Non-pigmented ciliary epithelial cell (primary cell): ENCODE results near the gene CREBBP.

Experiments
- DNase-seq: peaks from one replicate; pipeline ENCODE4 v3.0.0-alpha.2; 2010; ENCODE audit warnings: low read depth

CREBBP gene

DNA sequence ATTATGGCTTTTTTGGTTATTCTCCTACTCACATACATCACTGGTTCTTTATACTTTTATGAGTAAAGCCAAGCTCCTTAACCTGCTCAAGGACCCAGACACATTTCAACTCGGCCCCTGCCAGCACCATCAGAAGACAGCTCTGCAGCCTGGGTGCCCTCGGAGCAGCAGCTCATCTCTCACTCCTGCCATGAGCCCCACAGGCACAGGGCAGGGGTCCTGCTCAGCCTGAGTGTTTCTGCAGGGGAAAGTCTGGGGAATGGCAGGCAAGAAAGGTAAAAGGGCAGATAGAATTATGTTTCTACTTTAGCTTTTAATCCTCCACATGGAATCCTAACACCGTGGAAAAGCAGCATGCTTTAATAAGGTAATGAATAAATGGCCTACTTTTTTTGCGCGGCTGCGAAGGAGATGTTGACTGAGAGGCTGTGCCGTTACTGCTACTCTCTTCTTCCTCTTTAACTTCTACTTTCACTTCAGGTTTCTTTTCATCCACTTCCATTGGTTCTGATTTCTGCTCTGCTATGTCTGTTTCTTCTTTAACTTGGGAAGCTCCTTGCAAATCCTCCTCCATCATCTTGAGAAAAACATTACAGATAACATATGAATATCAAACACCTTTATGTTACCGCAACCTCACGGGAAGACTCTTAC is 113.1 kb downstream of the CREBBP start:
- DNase-seq, result no peak

DNA sequence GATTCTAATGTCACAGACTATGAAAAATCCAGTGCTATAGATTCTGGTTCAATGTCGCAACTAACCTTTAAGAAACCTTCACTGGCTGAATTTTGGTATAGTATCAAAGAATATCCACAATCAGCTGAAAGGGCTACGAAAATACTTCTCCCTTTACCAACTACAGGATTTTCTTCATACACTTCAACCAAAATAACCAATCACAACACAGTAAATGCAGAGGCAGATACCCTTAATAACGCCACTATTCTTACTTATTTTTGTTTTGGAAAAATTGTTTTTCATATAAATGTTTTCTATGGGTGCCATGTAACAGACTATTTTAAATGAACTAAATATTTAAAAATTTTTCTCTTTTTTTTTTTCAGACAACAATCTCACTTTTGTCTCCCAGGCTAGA is 114.3 kb downstream of the CREBBP start:
- no peak for DNase-seq

GRCh38 chr16:3764409-3764808 is 116.1 kb downstream of the CREBBP start:
- no peak for DNase-seq

GRCh38 chr16:3762107-3762750 is 118.3 kb downstream of the CREBBP start:
- DNase-seq, result no peak

DNA sequence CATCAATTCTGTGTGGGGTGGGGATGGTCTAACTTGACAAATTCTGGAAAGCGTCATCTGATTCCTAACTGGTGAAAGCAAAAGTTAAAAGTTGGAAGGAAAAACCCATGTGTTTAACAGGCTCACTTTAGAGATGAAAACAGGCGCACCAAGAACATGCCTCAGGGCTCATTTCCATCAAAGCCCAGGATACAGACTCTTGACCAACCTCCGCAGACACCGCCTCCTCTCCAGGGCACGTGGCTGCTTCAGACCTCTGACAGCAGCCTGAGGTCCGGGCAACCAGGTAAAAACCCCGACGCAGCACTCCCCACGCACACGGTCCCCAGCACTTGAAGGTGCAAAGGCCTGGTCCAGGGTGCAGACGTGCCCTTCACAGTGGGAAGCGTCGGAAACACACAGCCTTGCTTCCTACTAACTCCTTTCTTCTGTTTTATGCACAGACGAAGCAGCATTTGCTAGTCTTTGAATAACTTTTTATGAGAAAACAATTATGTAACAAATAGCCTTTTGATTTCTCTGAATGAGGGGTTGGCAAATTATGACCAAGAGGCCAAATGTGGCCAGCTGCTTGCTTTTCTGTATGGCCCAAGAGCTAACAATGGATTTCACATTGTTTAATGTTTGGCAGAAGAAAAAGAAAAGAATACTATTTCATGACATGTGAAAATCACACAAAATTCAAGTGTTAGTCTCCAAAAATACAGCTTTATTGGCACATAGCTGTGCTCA is 119.0 kb downstream of the CREBBP start:
- no peak for DNase-seq

DNA sequence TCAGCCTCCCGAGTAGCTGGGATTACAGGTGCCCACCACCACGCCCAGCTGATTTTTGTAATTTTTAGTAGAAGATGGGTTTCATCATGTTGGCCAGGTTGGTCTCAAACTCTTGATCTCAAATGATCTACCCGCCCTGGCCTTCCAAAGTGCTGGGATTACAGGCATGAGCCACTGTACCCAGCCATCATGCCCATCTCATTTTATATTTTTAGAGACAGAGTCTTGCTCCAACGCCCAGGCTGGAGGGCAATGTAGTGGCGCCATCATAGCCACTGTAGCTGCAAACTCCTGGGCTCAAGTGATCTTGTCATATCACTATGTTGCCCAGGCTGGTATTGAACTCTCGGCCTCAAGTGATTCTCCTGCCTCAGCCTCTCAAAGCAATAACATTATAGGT is 120.0 kb downstream of the CREBBP start:
- DNase-seq, result no peak

GRCh38 chr16:3759736-3760135 is 120.8 kb downstream of the CREBBP start:
- no peak for DNase-seq

DNA sequence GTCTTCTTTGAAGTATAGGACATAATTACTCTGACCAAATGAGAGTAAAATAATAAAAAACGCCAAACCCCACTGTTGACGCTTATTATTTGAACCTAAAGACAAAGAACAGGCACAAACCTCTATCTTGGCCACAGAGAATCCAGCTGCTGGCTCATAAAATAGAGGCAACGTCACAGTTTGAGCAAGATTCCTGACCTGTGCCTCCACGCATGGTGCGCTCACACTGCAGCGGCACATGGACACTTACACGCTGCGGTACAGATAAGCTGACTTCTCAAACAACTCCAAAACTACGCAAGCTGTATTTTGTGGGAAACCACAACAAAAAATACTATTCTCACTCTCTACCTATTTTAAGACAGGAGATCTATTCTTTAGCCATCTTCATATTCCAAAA is 124.4 kb downstream of the CREBBP start:
- DNase-seq, result no peak

GRCh38 chr16:3755249-3755648 is 125.3 kb downstream of the CREBBP start:
- DNase-seq, result no peak

DNA sequence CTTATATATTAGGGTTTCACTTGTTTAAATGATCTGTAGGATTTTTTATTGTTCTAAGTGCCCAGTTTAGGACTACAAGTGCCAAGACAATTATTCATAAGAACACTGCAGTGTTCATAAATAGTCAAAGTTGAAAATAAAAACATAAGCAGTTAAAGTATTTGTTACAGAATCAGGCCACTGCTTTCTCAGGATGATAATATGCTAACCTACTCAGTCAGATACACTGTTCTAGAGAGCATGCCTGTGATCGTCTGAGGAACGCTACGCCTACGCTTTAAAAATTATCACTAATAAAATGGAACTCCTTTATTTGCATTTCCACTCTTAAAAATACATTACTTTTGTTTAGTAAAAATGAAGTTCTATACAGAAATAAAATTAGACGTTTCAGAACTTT is 125.7 kb downstream of the CREBBP start:
- DNase-seq, result no peak

GRCh38 chr16:3754081-3754703 is 126.3 kb downstream of the CREBBP start:
- DNase-seq, result peak; percentile 17

DNA sequence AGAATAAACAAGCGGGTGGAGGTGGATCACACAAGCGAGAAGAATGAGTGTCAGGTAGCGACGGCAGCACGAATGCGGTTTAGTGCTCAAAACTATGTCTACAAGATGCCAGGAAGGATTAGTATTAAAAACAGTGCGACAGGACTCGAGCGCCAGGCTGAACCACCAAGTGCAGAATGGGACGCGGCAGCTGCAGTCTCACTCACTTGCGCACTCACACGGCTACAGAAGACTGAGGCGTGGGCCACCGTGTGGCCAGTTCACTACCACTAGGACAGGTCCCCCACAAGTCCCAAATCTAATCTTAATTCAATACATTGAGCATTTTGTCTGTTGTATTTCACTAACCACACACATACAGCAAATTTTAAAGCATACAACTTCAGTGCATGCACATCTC is 127.5 kb downstream of the CREBBP start:
- no peak for DNase-seq

DNA sequence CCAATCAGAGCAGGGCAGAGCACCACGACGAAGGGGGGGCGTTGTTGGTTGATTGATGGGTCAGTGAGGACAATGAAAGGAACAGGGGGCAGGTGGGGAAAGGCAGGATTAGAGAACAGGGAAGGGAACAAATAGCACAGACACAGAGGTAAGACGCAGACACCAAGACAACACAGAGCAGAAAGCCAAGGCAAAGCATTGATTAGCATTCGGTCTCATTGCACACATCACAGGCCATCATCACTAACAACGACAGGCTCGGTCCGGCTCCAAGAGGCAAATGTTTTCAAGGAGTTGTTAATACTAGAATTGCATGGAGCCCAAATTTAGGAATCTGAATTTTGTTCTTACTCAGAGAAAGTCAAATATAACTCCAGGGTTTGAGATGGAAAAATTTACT is 128.6 kb downstream of the CREBBP start:
- no peak for DNase-seq

GRCh38 chr16:3748307-3748706 is 132.2 kb downstream of the CREBBP start:
- no peak for DNase-seq

DNA sequence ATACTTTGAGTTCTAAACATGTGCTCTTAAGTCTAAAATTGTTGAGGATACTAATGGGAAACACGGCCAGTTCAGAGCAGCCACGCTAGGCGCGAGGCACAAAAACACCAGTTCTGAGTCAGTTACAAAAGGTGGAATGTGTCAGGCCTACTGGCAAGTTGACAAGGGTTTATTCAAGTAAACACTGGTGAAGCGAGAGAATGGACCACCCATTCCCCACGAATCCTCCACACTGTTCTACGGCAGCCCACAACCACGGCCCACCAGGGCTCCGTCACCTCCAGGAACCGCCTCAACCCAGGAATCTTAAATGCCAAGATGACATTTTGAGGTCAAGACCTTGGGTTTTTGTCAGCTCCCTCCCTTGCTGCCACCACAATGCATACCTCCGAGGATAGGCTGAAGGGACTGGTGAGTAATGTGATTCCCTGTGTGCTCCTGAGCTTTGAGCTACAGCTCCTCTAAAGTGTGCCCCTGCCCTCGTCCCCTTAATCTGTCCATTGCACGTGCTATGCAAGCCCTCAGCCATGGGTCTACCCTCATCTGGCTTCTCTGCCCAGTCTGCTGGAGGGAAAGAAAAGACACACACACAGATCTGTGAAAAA is 134.7 kb downstream of the CREBBP start:
- DNase-seq, result no peak

DNA sequence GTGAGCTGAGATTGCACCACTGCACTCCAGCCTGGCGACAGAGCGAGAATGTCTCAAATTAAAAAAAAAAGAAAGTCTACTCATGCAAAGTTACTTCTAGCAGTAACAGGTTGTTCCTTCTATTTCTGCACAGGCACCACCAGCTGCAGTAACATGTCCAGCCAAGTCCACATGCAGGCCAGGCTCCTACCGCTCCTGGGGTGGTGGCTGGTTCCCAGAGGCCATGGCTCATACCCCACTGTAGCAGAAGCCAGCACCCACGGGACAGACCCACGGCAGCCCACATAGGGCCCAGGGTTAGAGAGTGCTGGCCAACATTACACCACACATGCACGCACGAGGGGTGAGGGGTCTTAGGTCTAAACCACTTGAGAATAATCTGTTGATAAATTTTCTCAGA is 136.5 kb downstream of the CREBBP start:
- no peak for DNase-seq

- DNase-seq, result no peak
Measured at GRCh38 chr16:3740934-3741333, 139.6 kb downstream of the CREBBP start.

DNA sequence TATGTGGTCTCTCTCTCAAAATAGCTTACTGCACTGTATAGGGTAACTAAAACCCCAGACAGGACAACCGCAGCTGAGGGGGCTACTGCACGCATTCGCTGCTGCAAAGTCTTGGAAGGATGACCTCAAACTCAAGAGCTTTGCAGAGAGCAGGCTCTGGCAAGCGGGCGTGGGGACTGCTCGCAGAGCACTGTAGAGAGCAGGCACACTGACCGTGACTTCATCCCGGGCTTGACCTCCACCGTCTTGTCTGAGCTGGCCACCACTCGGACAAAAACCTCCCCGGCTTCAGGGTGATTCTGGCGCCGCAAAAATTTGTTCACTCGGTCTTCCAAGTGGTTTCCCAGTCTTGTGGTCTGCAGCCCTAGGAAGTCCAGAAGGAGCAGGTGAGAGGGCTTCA is 140.3 kb downstream of the CREBBP start:
- no peak for DNase-seq

DNA sequence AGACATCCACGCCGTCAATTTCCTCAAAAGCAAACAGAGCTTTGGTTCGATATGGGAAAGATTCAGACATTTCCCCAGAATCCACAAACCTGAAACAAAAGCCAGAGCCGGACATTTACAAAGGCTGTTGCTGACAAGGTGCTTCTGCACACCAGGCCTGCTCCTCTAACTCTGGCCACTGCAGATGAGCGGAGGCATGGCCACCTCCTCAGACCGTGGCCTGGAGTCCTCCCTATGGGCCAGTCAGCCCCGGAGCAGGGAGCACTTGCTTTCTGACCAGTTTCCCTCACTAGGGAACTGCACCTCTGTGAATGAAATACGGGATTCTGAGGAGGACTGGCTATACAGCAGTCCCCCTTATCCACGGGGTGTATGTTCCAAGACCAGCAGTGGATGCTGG is 140.9 kb downstream of the CREBBP start:
- DNase-seq, result no peak

GRCh38 chr16:3738541-3738940 is 142.0 kb downstream of the CREBBP start:
- no peak for DNase-seq

DNA sequence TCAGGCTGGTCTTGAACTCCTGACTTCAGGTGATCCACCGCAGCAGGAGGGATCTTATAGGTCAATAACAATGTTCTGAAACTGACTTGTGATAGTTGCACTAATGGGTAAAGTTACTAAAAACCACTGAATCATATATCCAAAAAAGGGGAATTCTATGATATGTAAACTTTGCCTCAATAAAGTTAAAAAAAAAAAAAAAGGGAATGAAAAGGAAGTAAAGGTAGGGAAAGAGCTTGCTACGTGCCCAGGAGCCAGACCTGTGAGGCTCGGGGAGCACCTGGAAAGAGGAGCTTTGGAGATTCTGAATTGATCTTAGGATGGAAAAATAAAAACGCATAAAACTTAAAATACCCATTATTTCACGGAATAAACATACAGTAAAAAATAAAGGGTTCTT is 142.4 kb downstream of the CREBBP start:
- DNase-seq, result no peak

DNA sequence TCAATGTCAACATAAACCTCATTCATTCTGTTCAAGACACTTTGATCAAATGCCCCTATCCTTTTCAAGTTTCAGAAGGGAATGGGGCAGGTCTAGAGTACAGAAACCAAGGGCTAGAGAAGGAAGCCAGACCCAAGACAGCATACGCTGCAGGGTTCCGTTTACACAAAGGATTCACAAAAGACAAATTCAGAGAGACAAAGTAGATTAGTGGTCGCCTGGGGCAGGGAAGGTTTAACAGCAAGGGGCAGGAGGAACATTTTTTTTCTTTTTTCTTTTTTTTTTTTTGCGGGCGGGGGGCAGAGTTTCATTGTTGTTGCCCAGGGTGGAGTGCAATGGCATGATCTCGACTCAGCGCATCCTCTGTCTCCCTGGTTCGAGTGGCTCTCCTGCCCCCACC is 143.3 kb downstream of the CREBBP start:
- no peak for DNase-seq

GRCh38 chr16:3736116-3736515 is 144.4 kb downstream of the CREBBP start:
- no peak for DNase-seq
